Erythroblast (primary cell): Measurements from ENCODE around the gene NUDT4B.
"Not testable (repeated sequence)": the region's sequence is repeated elsewhere in the genome, so short reads cannot be mapped to it uniquely, and the experiment has no call there.

Source experiments
- GATA1 ChIP-seq: IDR thresholded peaks from 2 replicates; pipeline ENCODE4 v1.6.1; 2011; ENCODE audit warnings: low read depth, mild to moderate bottlenecking, control low read depth, low read length, moderate library complexity
- POLR2A ChIP-seq: IDR thresholded peaks from 2 replicates; pipeline ENCODE4 v1.6.1; 2011; ENCODE audit warnings: mild to moderate bottlenecking, low read length

DNA sequence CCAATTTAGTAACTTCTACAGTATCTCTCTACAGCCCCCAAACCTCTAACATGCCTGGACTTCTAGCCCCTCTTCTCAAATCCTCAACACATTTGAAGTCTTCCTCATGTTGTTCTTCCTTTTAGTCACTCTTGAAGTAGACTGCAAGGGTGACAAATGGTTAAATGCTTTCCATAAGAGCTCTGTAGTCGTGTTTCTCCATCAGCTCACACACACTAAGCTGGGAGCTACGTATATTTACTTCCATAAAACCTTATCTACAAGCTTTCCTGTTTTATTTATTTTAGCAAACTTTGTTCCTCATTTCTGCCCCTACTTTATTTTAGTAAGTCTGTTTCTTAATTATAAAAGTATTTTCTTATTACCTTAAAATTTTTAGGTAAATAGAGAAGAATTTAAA lies 19.0 kb upstream of the NUDT4B start:
- TF ChIP-seq POLR2A, GATA1: not testable (repeated sequence)
